Ishikawa (cell line): Measurements from ENCODE around the gene POU3F1.

ENCODE experiments used
- CEBPB ChIP-seq: IDR thresholded peaks from 2 replicates; pipeline ENCODE4 v1.6.1; 2012
- CREB1 ChIP-seq: IDR thresholded peaks from 2 replicates; pipeline ENCODE4 v1.6.1; 2012; ENCODE audit warnings: low read depth
- EGR1 ChIP-seq: IDR thresholded peaks from 2 replicates; pipeline ENCODE4 v1.6.1; 2012
- EP300 ChIP-seq: IDR thresholded peaks from 2 replicates; pipeline ENCODE4 v1.6.1; 2012; ENCODE audit warnings: borderline replicate concordance
- FOXM1 ChIP-seq: IDR thresholded peaks from 2 replicates; pipeline ENCODE4 v1.6.1; 2012; ENCODE audit warnings: low read depth, borderline replicate concordance
- MAX ChIP-seq: IDR thresholded peaks from 2 replicates; pipeline ENCODE4 v1.6.1; 2012
- NFIC ChIP-seq: IDR thresholded peaks from 2 replicates; pipeline ENCODE4 v1.6.1; 2012
- RAD21 ChIP-seq: IDR thresholded peaks from 2 replicates; pipeline ENCODE4 v1.6.1; 2012; ENCODE audit warnings: low read depth
- REST ChIP-seq: IDR thresholded peaks from 2 replicates; pipeline ENCODE4 v1.6.1; 2012; ENCODE audit warnings: low read depth, mild to moderate bottlenecking
- TAF1 ChIP-seq: IDR thresholded peaks from 2 replicates; pipeline ENCODE4 v1.6.1; 2012; ENCODE audit warnings: low read depth, mild to moderate bottlenecking
- TCF12 ChIP-seq: IDR thresholded peaks from 2 replicates; pipeline ENCODE4 v1.6.1; 2012; ENCODE audit warnings: low read depth
- TEAD4 ChIP-seq: IDR thresholded peaks from 2 replicates; pipeline ENCODE4 v1.6.1; 2012
- USF1 ChIP-seq: IDR thresholded peaks from 2 replicates; pipeline ENCODE4 v1.6.1; 2012
- YY1 ChIP-seq: IDR thresholded peaks from 2 replicates; pipeline ENCODE4 v1.6.1; 2012; ENCODE audit warnings: low read depth
- ZBTB7A ChIP-seq: IDR thresholded peaks from 2 replicates; pipeline ENCODE4 v1.6.1; 2012; ENCODE audit warnings: low read depth

POU3F1 gene

GRCh38 chr1:38060498-38060897 lies 13.9 kb upstream of the POU3F1 start:
- TF ChIP-seq EP300 (no peak), CREB1 (no peak), ZBTB7A (no peak), RAD21 (no peak), EGR1 (no peak), TCF12 (no peak), USF1 (no peak), REST (no peak), FOXM1 (no peak), CEBPB (no peak), TEAD4 (no peak), NFIC (no peak), TAF1 (no peak), YY1 (no peak), MAX (no peak)

GRCh38 chr1:38059635-38060250 lies 13.2 kb upstream of the POU3F1 start:
- TF ChIP-seq YY1 (no peak), FOXM1 (no peak), USF1 (no peak), TEAD4 (no peak), NFIC (no peak), TCF12 (no peak)

GRCh38 chr1:38055965-38056364 lies 9.4 kb upstream of the POU3F1 start:
- TF ChIP-seq REST = no peak
- TF ChIP-seq MAX = no peak
- TF ChIP-seq TEAD4 = no peak
- no peak for TF ChIP-seq CEBPB
- TF ChIP-seq NFIC = no peak
- no peak for TF ChIP-seq EP300
- no peak for TF ChIP-seq YY1
- no peak for TF ChIP-seq TAF1

- no peak for TF ChIP-seq TAF1
- no peak for TF ChIP-seq RAD21
- TF ChIP-seq NFIC = no peak
- TF ChIP-seq YY1 = no peak
- no peak for TF ChIP-seq ZBTB7A
- TF ChIP-seq CEBPB = no peak
Measured at GRCh38 chr1:38055398-38055797, 8.8 kb upstream of the POU3F1 start.

- TF ChIP-seq USF1 (no peak), REST (no peak), MAX (no peak), CEBPB (no peak), YY1 (no peak), CREB1 (no peak), TAF1 (no peak), FOXM1 (no peak), NFIC (no peak), ZBTB7A (no peak), EGR1 (no peak), RAD21 (no peak), TCF12 (no peak), EP300 (no peak), TEAD4 (no peak)
Measured at GRCh38 chr1:38053416-38054091, 7.0 kb upstream of the POU3F1 start.
